Measurements from ENCODE around the gene RCAN1. TPM values are rescaled to one million over a fixed set of nuclear protein-coding genes. Genes with fewer than 3 reads are reported as not detected.

Gene RCAN1
- 24.0 and 31.5 TPM in 2 replicates for total RNA-seq

- peak; percentile 93 to 95 for DNase-seq (ENCODE audit: low read depth in 2 of 2)
Observed at GRCh38 chr21:34614628-34615486, at the start of gene RCAN1. Gene RCAN1 (minus strand): TSS chr21:34615113. CDS start chr21:34615011, 102 bp downstream.

- no peak for DNase-seq (ENCODE audit: low read depth in 2 of 2)
Observed at GRCh38 chr21:34661848-34662247, 46.9 kb upstream of the RCAN1 start.

GRCh38 chr21:34653522-34653921 lies 38.6 kb upstream of the RCAN1 start:
- no peak for DNase-seq (ENCODE audit: low read depth in 2 of 2)

- no peak for DNase-seq (ENCODE audit: low read depth in 2 of 2)
Observed at GRCh38 chr21:34651642-34652041, 36.7 kb upstream of the RCAN1 start.

- DNase-seq (ENCODE audit: low read depth in 2 of 2): no peak
Observed at GRCh38 chr21:34650861-34651431, 36.0 kb upstream of the RCAN1 start.

- DNase-seq (ENCODE audit: low read depth in 2 of 2): no peak
Observed at GRCh38 chr21:34649400-34649799, 34.5 kb upstream of the RCAN1 start.

GRCh38 chr21:34648739-34649297 lies 33.9 kb upstream of the RCAN1 start:
- no peak for DNase-seq (ENCODE audit: low read depth in 2 of 2)

GRCh38 chr21:34647555-34647954 lies 32.6 kb upstream of the RCAN1 start:
- no peak for DNase-seq (ENCODE audit: low read depth in 2 of 2)

- DNase-seq (ENCODE audit: low read depth in 2 of 2): no peak
Observed at GRCh38 chr21:34644825-34645224, 29.9 kb upstream of the RCAN1 start.

GRCh38 chr21:34642211-34643075 lies 27.5 kb upstream of the RCAN1 start:
- DNase-seq (ENCODE audit: low read depth in 2 of 2): no peak

- DNase-seq (ENCODE audit: low read depth in 2 of 2): peak; percentile 57 to 82
Observed at GRCh38 chr21:34640858-34641257, 25.9 kb upstream of the RCAN1 start.

- peak; percentile 36 to 49 for DNase-seq (ENCODE audit: low read depth in 2 of 2)
Observed at GRCh38 chr21:34639882-34640788, 25.2 kb upstream of the RCAN1 start.

GRCh38 chr21:34639250-34639649 lies 24.3 kb upstream of the RCAN1 start:
- DNase-seq (ENCODE audit: low read depth in 2 of 2): no peak

GRCh38 chr21:34636961-34637360 lies 22.0 kb upstream of the RCAN1 start:
- no peak for DNase-seq (ENCODE audit: low read depth in 2 of 2)

GRCh38 chr21:34635307-34635706 lies 20.4 kb upstream of the RCAN1 start:
- DNase-seq (ENCODE audit: low read depth in 2 of 2): no peak

- DNase-seq (ENCODE audit: low read depth in 2 of 2): no peak
Observed at GRCh38 chr21:34632498-34632897, 17.6 kb upstream of the RCAN1 start.

- peak; percentile 60 to 71 for DNase-seq (ENCODE audit: low read depth in 2 of 2)
Observed at GRCh38 chr21:34630536-34631143, 15.7 kb upstream of the RCAN1 start.

GRCh38 chr21:34626131-34626530 lies 11.2 kb upstream of the RCAN1 start:
- DNase-seq (ENCODE audit: low read depth in 2 of 2): no peak

- DNase-seq (ENCODE audit: low read depth in 2 of 2): no peak
Observed at GRCh38 chr21:34625030-34625593, 10.2 kb upstream of the RCAN1 start.

GRCh38 chr21:34623516-34623915 lies 8.6 kb upstream of the RCAN1 start:
- no peak for DNase-seq (ENCODE audit: low read depth in 2 of 2)
